Muscle of leg (tissue), 11 donors: ENCODE results near the gene EPN1. TPM values are rescaled to one million over a fixed set of nuclear protein-coding genes. Genes with fewer than 3 reads are reported as not detected.
A peak's percentile ranks its signal among the peaks of the same experiment; 100 is the strongest.

ENCODE experiments used
- DNase-seq: peaks from one replicate; pipeline ENCODE4 v3.0.0; 2013
- H3K27ac ChIP-seq: one replicate; pipeline ENCODE4 v1.5.1; 2013; ENCODE audit warnings: mild to moderate bottlenecking, low read length, control low read depth
- H3K27me3 ChIP-seq: one replicate; pipeline ENCODE4 v1.6.1; 2013; ENCODE audit warnings: low read length; ENCODE audit not compliant: control insufficient read depth, insufficient read depth
- H3K36me3 ChIP-seq: one replicate; pipeline ENCODE4 v1.6.1; 2013; ENCODE audit warnings: low read length; ENCODE audit not compliant: control insufficient read depth, insufficient read depth
- H3K4me1 ChIP-seq: one replicate; pipeline ENCODE4 v1.6.1; 2013; ENCODE audit warnings: low read length; ENCODE audit not compliant: control insufficient read depth, insufficient read depth
- H3K4me3 ChIP-seq: one replicate; pipeline ENCODE4 v1.5.1; 2013; ENCODE audit warnings: low read length, control low read depth
- H3K9me3 ChIP-seq: replicated peaks from 2 replicates; pipeline ENCODE4 v1.6.1; 2013; ENCODE audit warnings: low read depth, low read length; ENCODE audit not compliant: control insufficient read depth
- WGBS: methylation state at CpG from one replicate; pipeline ENCODE4 v1.1.5; 2013; ENCODE audit warnings: missing lambda C conversion rate; ENCODE audit not compliant: insufficient coverage; 5-methylcytosine and 5-hydroxymethylcytosine counted together
- polyA plus RNA-seq, 8 donors: library from polyadenylated mRNA; unstranded; fragments of 120-200 nt; gene quantifications; one replicate each; pipeline versions ENCODE4 v1.2.1 to v1.2.3, GENCODE V29; 2013; ENCODE audit warnings: inconsistent platforms in 1 of 8, low replicate concordance in 1 of 8; ENCODE audit not compliant: insufficient read length in 8 of 8, insufficient read depth in 1 of 8
- total RNA-seq: library from RNA; stranded (reverse); fragments of 120-200 nt; gene quantifications from one replicate; pipeline ENCODE4 v1.2.4, GENCODE V29; 2013

Gene EPN1
- total and polyA plus RNA-seq, 9 donors: 21.8 to 114 (median 92.0) TPM

- Histone ChIP-seq H3K4me3 (peak overlapping the region; percentile 68), H3K9me3 (no peaks in the 10 kb centered on the region), H3K27ac (peak overlapping the region; percentile 94), H3K4me1 (peaks cover 65% of the 10 kb centered on the region), H3K36me3 (peaks cover 11% of the 10 kb centered on the region), H3K27me3 (no peaks in the 10 kb centered on the region)
- WGBS: 4% methylated on average over 38 of the region's 38 CpGs
- peak; percentile 83 for DNase-seq
Observed at GRCh38 chr19:55640043-55640576, 34.9 kb upstream of the EPN1 start.

- peaks cover 18% of the 10 kb centered on the region for H3K36me3 ChIP-seq
- H3K4me3 ChIP-seq: peak within 1 kb of the TSS; percentile 68
- H3K27me3 ChIP-seq: no peaks in the 10 kb centered on the region
- H3K9me3 ChIP-seq: no peaks in the 10 kb centered on the region
- DNase-seq: peak; percentile 93
- WGBS: under 1% methylated on average over 75 of the region's 89 CpGs
- H3K4me1 ChIP-seq: peaks cover 59% of the 10 kb centered on the region
- H3K27ac ChIP-seq: peak within 1 kb of the TSS; percentile 94
Observed at GRCh38 chr19:55640577-55641425, 34.2 kb upstream of the EPN1 start, which contains the start of gene ZNF580. Gene ZNF580 (plus strand): TSS chr19:55641002. CDS start chr19:55642509, 1,507 bp downstream.

- no peak for DNase-seq
- peak overlapping the region; percentile 68 for H3K4me3 ChIP-seq
- H3K27me3 ChIP-seq: no peaks in the 10 kb centered on the region
- WGBS: 1% methylated on average over 25 of the region's 25 CpGs
- peaks cover 51% of the 10 kb centered on the region for H3K4me1 ChIP-seq
- H3K36me3 ChIP-seq: peaks cover 19% of the 10 kb centered on the region
- H3K9me3 ChIP-seq: no peaks in the 10 kb centered on the region
- peak overlapping the region; percentile 94 for H3K27ac ChIP-seq
Observed at GRCh38 chr19:55641426-55642152, 33.4 kb upstream of the EPN1 start.

GRCh38 chr19:55642153-55643002 is 32.6 kb upstream of the EPN1 start:
- DNase-seq: no peak
- Histone ChIP-seq H3K27ac (peak overlapping the region; percentile 29), H3K4me3 (peak overlapping the region; percentile 68), H3K9me3 (no peaks in the 10 kb centered on the region), H3K36me3 (peaks cover 22% of the 10 kb centered on the region), H3K27me3 (no peaks in the 10 kb centered on the region), H3K4me1 (peaks cover 53% of the 10 kb centered on the region)
- 2% methylated on average over 62 of the region's 65 CpGs for WGBS

- 1% methylated on average over 31 of the region's 56 CpGs for WGBS
- Histone ChIP-seq H3K4me3 (peak within 1 kb of the TSS; percentile 76), H3K4me1 (peaks cover 57% of the 10 kb centered on the region), H3K27ac (peak within 1 kb of the TSS; percentile 78), H3K9me3 (no peaks in the 10 kb centered on the region), H3K27me3 (no peaks in the 10 kb centered on the region), H3K36me3 (peaks cover 19% of the 10 kb centered on the region)
- peak; percentile 84 for DNase-seq
Observed at GRCh38 chr19:55643003-55643886, 31.8 kb upstream of the EPN1 start, which contains the start of gene ZNF581. Gene ZNF581 (plus strand): TSS chr19:55643649. CDS start chr19:55644572, 923 bp downstream.

GRCh38 chr19:55643887-55644176 is 31.2 kb upstream of the EPN1 start:
- WGBS: under 1% methylated on average over 14 of the region's 15 CpGs
- no peak for DNase-seq
- Histone ChIP-seq H3K36me3 (peaks cover 19% of the 10 kb centered on the region), H3K27me3 (no peaks in the 10 kb centered on the region), H3K4me1 (peaks cover 63% of the 10 kb centered on the region), H3K4me3 (peak overlapping the region; percentile 76), H3K9me3 (no peaks in the 10 kb centered on the region), H3K27ac (peak overlapping the region; percentile 78)

- no peak for DNase-seq
- 51% methylated on average over 10 of the region's 12 CpGs for WGBS
- no peak overlapping the region for H3K27ac ChIP-seq
- H3K27me3 ChIP-seq: no peaks in the 10 kb centered on the region
- H3K4me1 ChIP-seq: peaks cover 65% of the 10 kb centered on the region
- H3K9me3 ChIP-seq: no peaks in the 10 kb centered on the region
- peak overlapping the region; percentile 76 for H3K4me3 ChIP-seq
- peaks cover 19% of the 10 kb centered on the region for H3K36me3 ChIP-seq
Observed at GRCh38 chr19:55644191-55644833, 30.7 kb upstream of the EPN1 start.

GRCh38 chr19:55644842-55645511 is 30.0 kb upstream of the EPN1 start:
- H3K9me3 ChIP-seq: no peaks in the 10 kb centered on the region
- no peak for DNase-seq
- H3K4me3 ChIP-seq: no peak overlapping the region
- peaks cover 65% of the 10 kb centered on the region for H3K4me1 ChIP-seq
- peaks cover 19% of the 10 kb centered on the region for H3K36me3 ChIP-seq
- H3K27me3 ChIP-seq: no peaks in the 10 kb centered on the region
- whole genome bisulfite sequencing: 90% methylated on average over 27 of the region's 28 CpGs
- H3K27ac ChIP-seq: no peak overlapping the region
